Hepatocyte (in vitro differentiated cells): ENCODE data around the gene SLC22A12.

Source experiments
- CTCF ChIP-seq: fragments of 200-600 bp; sonication (generic); IDR thresholded peaks from 2 replicates; pipeline ENCODE4 v1.5.1; 2016; ENCODE audit warnings: antibody characterized with exemption, mild to moderate bottlenecking; ENCODE audit not compliant: poor library complexity
- EZH2 ChIP-seq: fragments of 200-600 bp; sonication (generic); IDR thresholded peaks from 2 replicates; pipeline ENCODE4 v1.6.1; 2016; ENCODE audit warnings: antibody characterized with exemption, mild to moderate bottlenecking, borderline replicate concordance
- EZH2phosphoT487 ChIP-seq: fragments of 200-600 bp; sonication (generic); IDR thresholded peaks from one replicate; pipeline ENCODE4 v1.6.1; 2018; ENCODE audit warnings: antibody characterized with exemption, mild to moderate bottlenecking, low read depth, moderate library complexity; ENCODE audit not compliant: unreplicated experiment, severe bottlenecking

DNA sequence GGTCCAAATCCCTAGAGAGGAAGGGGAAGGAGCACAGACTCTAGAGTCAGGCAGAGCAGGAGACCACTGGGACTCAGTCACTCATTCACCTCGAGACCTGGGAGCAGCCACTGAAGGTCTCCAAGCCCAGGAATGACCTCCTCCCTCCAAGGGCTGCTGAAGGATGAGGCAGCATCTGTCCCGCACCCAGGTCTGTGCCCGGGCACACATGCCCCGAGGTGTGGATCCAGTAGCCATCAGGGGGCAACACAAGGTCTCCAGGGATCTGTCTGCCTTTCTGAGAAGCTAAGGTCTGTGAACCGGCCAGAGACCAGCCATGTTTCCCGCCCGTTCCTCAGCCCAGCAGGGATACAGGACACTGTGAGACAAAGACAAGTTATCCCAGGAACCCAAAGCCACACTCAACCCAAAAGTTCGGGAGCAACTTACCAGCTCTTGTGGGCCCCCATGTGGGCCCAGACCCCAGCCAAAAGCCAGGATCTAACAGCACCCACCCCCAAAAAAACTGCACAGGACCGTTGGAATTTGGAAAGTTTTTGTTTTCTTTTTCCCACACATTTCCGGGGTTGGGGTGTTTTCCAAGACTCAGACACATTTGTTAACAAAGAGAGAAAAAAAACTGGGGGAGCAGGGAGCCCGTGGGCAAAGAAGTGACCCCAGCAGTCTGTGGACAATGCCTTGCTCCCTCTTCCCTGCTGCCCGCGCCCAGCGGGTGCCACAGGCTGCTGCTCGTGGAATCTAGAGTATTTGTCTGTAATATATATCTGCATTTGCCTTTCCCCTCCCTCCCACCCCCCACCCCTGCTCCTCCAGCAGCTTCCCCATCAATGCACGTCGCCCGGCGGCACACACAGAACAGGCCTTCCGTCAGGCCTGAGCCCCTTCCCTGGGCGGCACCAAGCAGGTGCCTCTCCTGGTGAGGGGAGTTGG, 14.9 kb downstream of the SLC22A12 start:
- no peak for TF ChIP-seq EZH2phosphoT487
- no peak for TF ChIP-seq CTCF
- TF ChIP-seq EZH2, result no peak
